AML-193 (cell line): ENCODE measurements around the gene TMEM107.

Source experiments
- DNase-seq, 2 experiments: peaks; one replicate each; lab custom pipeline; 2025; lab: John Stamatoyannopoulos, UW

The TMEM107 gene

DNA sequence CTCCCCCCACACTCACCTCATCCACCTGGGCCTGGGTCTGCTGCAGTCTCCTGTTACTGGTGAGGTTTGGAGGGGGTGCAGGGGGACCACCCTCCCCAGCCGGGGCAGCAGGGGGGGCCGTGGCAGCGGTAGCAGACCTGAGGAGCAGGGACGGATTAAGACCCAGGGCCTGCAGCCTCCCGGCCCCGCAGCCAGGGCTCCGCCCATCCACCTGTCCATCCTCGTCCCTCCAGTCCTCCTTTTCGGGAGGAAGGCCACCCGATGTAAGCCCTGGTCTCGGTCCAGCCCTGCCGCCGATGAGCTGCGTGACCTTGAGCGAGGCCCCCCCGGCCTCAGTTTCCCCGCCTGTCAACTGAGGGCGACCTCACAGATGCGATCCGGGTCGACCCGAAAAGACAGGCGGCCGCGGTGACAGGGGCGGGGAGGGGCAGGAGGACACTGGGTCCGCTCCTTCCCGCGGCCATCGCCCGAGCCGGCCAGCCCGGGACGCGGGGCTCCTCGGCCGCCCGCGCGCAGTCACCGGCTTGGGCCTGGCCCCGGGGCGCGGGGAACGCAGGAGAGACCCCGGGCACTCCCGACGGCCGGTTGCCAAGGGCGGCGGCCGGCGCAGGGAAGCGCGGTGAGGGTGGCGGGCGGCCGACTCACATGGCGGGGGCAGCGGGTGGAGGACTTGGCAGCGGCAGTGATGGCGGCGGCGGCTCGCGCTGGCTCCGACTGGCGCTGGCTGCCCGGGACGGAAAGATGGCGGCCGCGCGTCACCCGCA is 13.8 kb downstream of the TMEM107 start, which contains the start of gene VAMP2:
TSS of gene VAMP2 (minus strand) at position 716 of the 764 bp plus-strand sequence. CDS start at position 647, 69 bp downstream.
- peak in 1 of 2 experiments; percentile 7 for DNase-seq

DNA sequence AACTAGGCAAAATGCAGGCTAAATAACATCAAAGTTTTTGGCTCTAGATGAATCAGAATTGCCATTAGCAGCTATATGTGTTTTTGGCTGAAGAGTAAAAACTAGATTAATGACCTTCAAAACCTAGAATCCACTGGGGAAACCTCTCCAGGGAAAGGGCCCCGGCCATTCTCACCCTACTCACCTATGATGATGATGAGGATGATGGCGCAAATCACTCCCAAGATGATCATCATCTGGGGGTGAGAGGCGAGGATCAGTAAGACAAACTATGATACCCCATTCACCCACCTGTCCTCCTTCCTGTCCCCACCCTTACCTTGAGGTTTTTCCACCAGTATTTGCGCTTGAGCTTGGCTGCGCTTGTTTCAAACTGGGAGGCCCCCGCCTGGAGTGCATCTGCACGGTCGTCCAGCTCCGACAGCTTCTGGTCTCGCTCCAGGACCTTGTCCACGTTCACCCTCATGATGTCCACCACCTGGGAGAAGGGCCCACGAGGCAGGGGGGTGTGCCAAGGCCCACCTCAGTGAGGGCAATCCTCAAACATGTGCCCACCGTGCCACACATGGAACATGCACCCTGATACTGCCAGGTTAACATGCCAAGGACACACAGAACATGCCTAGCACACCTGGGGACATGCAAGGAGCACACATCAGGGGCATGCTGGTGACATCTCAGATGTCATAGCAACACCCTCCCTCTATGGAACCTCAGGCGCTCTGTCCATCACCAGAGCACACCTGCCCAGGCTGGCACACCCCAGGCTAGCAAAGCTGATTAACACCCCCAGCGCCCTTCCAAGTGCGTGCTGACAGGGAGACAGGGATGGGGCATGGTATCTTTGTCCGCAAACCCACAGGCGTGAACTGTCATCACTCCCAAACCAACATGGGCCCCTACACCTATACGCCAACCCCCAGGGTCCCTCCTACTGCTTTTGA is 14.6 kb downstream of the TMEM107 start:
- no peak for DNase-seq

DNA sequence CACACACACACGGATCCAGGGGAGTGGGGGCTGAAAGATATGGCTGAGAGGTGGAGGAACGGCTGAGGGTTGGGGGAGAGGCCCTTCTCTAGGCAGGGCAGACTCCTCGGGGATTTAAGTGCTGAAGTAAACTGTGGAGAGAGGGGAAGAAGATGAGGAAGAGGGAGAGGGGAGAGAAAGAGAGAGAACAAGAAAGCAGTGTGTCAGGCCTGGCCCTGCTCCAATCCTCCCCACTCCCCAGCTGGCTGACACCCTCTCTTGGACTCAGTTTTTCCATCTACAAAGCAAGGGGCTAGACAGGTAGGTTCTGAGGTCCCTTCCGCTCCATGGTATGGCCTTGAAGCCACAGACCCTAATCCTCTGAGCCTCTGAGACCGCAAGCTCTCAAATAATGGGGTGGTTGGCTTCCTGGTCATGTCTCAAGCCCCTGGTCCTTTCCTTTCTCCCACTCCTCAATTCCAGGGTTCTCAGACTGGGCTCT is 15.4 kb downstream of the TMEM107 start:
- DNase-seq: no peak

DNA sequence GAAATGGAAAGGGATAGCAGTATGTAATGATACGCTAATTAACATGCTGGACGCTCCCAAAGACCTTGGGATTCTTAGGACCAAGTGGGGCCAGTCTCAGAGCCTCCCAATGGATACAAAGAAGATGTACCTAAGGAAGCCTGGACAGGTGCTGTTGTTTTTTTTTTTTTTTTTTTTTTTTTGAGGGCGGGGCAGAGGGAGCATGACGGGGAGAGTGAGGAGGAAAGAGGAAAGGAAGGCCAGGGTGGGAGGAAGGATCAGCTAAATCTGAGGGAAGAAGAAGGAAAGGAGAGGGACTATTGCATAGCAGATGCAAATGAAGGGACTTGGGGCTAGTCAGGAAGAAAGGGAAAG is 16.0 kb downstream of the TMEM107 start:
- no peak for DNase-seq

DNA sequence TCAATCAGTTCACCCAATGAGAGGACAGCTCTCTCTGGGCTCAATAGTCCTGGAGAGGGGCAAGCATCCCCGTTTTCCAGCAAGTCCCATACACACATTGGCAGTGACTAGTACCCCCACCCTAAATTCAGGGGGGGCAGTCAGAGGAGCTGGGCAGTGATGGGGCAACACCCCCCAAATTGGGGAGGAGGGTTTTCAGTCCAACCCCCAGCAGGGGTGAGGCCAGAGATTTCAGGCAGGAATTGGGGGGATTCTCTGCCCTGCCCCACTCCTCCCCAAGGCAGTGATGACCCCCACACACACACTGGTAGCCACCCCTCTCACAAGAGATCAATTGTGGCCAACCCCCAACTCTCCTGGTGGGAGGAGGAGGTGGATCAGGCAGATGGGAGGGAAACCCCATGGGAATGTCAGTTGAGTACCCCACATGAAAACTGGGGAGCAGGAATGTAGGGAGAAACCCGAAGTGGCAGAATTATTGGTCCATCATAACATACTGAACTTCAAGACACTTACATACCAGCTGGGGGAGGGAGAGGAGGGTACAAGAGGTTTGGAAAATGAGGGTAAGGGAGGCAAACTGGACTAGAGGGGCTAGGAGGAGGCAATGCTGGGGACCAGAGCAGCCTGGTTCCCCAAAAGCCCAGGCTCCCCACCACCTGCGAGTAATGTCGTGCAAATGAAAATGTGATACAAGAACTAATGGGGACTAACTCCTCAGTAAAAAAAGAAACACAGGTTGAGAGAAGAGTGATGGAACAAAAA is 16.5 kb downstream of the TMEM107 start:
- no peak for DNase-seq

DNA sequence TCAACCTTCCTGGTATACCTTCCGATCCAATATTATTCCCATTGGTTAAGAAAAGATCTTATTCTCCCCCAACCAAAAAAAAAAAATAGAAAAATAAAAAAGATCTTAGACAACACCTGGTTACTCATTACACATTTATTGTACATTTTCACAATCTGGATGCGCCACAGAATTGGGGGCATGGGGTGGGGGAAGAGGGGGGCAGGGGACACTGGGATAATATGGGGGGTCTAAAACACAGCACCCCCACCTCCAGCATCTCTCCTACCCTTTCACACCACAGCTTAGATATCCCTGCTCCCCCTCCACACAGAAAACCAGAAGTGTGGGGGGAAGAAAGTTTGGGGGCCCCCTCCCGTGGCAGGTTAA is 17.2 kb downstream of the TMEM107 start:
- DNase-seq: no peak

DNA sequence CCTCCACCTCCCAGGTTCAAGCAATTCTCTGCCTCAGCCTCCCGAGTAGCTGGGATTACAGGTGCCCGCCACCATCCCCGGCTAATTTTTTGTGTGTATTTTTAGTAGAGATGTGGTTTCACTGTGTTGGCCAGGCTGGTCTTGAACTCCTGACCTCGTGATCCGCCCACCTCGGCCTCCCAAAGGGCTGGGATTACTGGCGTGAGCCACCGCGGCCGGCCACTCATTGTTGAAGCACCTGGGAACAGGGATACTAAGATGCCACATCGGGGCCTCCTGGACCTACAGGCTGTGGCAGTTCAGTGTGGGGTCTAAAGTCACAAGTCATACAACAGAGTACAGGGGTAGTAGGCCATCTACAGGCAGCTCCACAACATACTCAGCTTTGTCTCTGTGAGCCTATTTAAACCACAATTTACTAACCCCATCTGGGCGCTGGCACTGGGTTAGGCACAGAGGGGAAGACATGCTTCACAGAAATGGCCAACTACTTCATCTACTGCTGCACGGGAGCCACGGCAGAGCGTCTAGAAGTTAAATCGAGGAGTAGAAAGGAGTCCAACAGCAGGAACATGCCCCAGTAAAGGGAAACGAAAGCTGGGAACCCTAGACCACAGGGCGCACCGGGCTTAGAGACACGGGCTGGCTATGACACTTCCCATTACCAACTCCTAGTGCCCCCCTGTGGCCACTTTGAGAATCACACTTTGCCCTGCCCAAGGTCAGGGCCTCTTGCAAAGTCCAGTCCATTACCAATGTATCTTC is 17.7 kb downstream of the TMEM107 start:
- DNase-seq: peak; percentile 51 to 56

DNA sequence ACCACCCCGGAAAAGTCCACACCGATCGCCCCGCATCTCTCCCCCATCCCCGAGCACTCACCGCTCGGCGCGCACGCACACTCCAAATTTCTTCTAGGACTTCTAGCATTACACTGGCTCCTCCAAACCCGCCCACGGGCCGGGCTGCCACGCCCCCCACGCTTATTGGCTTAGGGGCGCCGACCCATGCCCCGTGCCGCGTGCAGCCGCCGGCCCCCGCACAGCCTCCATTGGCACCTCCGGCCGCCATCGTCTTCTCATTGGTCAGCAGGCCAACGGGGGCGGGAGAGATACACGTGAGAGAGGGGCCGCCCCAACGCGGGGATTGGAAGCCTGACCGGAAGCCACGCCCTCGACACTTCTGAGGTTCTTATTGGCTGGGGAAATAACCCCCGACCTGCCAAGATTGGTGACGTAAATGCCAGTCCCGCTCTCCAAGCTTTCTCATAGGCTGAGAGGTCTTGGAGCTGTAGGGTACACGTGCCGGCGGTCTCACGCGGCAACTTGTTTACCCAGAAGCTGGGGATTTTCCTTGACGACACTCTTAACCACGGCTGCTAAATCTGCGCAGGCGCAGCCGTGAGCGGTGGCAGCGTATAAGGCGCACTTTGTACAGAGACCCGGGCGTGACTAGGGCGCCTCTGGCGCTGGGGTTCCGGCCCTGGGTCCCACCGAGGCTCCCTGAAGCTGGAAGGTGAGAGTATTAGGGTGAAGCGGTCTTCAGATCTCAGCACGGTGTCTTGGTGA is 19.8 kb downstream of the TMEM107 start:
- DNase-seq: peak; percentile 85 to 90

DNA sequence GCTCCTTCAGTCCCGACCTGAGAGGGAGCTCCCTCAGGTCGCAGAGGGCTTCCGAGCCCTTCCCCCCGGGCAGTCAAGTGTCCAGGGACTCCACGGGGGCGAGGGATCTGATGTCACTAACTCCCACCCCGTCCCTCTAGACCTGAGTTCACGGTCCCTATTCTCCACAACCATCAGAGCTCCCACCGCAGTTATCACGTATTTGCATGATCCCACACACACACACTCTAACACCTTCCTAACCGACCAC is 20.3 kb downstream of the TMEM107 start:
- no peak for DNase-seq

DNA sequence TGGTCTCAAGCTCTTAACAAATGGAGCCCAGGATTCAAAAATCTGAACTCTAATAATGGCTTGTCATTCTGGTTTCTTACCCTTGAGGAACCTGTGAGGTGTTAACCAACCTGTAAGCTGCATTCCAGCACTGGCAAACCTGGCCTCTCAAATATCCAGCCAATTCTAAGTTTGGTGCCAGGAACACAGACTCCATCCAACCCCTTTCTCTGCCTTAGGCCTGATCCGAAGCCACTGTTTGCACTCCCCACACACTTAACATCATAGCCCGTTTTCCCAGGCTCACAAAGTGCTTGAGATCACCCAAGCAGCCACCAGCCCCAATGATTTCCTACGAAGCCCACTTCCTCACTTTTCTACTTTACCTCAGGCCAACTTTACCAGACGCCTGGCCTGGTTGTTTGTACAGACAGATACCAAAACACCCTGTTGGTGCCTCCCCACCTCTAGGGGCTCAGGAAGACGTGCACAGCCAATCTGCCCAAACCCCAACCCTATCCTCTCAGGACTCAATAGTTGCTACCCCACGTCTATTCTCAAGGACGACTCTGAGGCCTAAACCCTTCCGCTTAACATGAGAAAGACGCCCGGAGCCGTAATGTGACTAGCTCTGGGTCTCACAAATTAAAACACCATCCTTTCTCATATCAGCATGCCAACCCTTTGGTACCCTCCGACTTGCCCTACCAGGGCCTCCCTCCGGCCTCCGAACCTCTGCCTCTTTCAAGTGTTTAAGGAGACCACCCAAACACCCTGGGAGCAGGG is 20.8 kb downstream of the TMEM107 start:
- no peak for DNase-seq

DNA sequence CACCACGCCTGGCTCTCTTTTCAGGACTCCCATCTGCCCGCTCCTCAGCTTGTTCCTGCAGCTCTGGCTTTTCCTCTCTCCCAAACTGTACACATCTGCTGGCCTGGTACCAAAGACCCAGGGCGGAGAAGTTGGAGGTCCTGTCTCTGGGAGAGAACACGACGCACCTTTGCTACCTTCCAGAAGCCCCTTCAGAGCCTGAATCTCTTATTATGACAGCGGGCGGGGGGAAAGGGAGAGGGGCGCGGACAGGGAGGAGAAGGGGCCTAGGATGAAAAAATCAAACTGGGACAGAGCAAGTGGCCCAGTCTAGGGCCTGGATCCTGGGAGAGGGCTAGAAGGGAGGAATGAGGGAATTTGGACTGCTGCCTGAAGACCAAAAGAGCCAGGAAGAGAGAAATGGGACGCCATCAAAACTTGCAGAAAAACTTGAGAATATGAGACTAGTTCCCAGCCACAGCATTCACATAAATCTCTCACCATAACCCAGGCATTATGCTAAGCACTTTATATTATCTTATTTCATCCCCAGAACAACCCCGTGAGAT is 21.5 kb downstream of the TMEM107 start:
- DNase-seq: no peak

DNA sequence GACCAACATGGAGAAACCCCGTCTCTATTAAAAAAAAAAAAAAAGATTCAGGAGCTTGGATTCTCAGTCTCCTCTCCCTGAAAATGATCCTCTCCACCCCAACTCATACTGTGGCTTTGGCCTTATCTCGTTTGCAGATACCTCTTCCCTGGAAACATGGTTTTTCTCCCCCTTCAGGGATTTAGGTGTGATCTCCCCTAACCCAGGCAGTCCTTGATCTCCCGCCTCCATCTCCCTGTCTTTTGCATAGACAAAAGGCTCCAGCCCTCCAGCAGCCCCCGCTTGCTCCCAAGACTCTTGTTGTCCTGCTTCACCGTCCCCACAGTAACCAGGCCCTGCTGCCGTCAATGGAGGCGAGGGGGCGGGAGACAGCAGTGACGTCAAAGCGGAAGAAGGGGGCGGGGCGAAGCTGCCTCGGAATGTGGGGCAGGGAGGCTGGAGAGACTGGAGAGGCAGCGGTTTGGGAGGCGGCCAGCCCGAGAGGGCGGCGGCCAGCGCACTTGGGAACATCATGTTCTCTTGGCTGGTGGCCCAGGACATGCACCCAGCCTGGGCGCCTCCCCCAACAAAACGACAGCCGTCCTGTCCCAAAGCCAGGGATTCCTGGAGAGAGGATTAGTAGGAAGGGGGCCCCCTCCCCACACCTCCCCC is 22.1 kb downstream of the TMEM107 start:
- DNase-seq: peak; percentile 53 to 58

DNA sequence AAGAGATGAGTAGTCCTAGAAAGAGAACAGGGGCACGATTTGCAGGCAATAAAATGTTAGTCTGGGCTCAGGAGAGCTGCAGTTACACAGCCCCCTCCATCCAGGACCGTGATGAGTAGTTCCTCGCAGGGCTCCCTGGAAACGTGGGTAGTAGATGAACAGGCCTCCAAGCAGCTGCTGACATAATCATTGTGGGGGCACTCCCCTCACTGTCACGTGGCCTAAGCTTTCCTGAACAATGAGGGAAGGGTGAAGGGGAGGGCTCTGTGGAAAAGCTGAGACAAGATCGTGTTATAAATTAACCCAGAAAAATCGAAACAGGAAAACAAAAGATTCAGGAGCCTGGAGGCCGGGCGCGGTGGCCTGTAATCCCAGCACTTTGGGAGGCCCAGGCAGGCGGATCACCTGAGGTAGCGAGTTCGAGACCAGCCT is 22.6 kb downstream of the TMEM107 start:
- no peak for DNase-seq

DNA sequence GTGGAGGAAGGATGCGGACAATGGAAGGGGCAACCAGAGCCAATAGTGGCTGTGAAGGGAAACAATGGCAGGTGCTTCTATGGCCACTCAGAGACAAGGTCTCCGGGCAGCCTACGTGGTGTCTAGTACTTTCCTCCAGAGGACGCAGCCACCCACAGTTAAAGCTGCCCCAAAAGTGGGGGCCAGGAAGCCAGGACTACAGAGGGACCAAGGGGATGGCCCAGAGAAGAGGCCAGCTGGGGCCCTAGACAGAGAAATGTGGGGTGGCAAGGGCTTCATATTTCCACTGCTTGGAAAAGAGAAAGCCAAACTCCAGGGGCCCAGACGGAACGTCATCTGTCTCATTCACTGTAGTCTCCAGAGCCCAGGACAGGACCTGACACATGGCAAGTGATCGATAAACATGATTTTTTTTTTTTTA is 23.1 kb downstream of the TMEM107 start:
- DNase-seq: no peak

DNA sequence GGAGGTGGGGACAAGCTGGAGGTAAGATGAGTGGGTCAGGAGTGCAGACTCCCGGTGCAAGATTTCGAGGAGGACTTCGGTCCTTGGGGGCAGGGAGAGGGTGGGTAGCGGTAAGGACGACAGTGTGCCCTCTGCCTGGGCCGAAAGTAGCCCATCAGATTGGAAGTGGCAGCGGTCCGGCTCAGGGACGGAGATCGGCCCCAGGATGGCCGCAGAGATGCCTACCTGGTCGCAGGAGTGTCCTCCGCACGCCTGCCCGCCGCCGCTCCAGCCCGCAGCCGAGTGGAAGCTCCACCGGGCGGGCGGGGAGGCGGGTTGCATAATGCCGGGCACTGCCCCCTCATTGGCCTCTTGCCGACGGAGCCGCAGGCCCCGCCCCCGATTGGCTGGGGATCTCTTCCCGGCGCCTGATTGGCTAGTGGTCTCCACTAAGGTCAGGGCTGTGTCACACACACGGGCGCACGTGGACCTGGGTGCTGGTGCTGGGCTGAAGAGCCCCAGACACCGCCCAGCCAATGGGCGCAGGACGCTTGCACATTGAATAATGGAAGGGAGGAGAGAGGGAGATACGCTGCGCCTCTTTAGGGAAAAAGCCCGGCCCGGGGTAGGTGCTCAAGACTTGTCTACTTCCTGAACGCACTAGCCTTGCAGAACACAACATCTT is 23.9 kb downstream of the TMEM107 start, which contains the start of gene PER1:
TSS of gene PER1 (minus strand) at position 293 of the 664 bp plus-strand sequence. CDS start 1,698 bp downstream, outside the sequence.
- peak; percentile 34 to 45 for DNase-seq

DNA sequence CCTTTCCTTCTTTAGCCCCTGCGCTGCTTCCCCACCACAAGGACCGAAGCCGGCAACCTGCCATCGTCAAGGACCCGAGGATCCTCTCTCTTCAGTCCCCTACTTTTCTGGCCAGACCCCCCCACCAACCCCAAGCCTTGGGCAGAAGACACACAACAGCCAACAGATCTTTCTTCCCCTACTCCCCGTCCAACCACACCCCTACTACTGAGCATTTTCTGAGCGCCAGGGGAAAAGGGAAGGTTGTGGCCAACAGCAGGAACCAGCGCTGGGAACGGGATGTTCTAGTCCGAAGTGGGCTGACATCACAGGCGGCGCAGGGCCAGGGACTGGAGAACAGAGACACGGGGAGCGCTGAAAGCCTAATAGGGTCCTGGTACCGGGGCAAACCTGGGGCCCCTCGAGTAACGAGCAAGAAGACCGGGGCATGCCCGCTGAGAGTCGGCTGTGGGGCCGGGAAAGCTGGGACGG is 24.5 kb downstream of the TMEM107 start:
- peak in 1 of 2 experiments; percentile 5 for DNase-seq

DNA sequence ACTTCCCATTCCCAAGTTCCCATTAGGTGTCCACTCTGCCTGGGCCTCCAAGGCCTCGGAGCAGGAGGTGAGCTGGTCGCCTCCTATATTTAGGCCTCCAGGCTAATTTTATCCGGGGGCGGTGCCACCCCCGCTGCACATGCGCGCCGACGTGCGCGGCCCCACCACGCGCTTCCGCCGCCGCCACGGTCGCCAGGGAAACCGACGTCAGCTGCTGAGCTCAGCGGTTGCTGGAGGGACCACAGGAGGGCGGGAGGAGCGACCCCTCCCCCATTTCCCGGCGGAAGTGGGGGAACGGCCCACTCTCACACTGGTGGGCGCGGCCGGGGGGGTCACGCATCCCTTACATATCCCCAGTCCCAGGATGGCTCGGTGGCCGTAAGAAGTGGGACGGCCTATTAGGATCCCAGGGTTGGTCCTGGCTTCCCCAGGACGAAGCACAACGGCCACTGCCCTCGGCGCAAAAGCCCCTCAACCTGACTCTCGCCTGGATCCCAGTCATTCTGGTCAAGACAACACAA is 25.0 kb downstream of the TMEM107 start:
- peak; percentile 11 to 18 for DNase-seq
